Measurements from ENCODE around the gene UPP1. TPM values are rescaled to one million over a fixed set of nuclear protein-coding genes. Genes with fewer than 3 reads are reported as not detected.

Gene UPP1
- total RNA-seq, 1 experiment from 2014 or later, result 71.9 TPM

DNA sequence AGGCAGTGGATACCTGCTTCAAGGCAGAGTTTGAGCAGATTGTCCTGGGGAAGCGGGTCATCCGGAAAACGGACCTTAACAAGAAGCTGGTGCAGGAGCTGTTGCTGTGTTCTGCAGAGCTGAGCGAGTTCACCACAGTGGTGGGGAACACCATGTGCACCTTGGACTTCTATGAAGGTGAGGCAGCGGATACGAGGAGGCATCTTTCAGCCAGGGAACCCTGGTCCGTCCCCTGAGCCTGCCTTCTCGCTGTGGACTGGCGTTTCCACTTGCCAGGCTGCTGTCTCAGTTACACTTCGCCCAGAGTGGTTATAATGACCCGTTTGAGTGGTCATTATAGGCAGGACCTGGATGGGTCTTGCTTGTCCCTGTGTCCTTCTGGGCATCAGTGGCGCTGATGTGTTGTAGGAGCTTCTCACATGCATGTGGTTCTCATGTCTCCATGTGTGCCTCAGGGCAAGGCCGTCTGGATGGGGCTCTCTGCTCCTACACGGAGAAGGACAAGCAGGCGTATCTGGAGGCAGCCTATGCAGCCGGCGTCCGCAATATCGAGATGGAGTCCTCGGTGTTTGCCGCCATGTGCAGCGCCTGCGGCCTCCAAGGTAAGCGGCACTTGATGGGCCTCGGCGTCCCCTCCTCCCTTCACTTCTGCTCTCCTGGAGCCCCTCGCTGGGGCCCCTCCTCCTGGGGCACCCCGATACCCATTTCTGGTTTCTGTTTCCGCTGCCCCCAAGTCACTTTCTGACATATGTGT lies 18.0 kb downstream of the UPP1 start:
- no peak overlapping the region for H3K9ac ChIP-seq (ENCODE audit: low read length)
- no peak overlapping the region for H3K4me2 ChIP-seq (ENCODE audit: low read length)
- H3K79me2 ChIP-seq (ENCODE audit: low read length), result no peaks in the 10 kb centered on the region
- no peak for DNase-seq
- no peak overlapping the region for H3K4me3 ChIP-seq (ENCODE audit: low read length)
- ChIA-PET CTCF (no interaction called here), POLR2A (ENCODE audit: unreplicated experiment) (no interaction called here)
- no peaks in the 10 kb centered on the region for H3K27me3 ChIP-seq (ENCODE audit: low read length)
- intact Hi-C loops (cut with micrococcal nuclease), result no loop called here
- no peak overlapping the region for H2AFZ ChIP-seq (ENCODE audit: low read length)
- no peaks in the 10 kb centered on the region for H4K20me1 ChIP-seq (ENCODE audit: low read length)
- H3K9me3 ChIP-seq (ENCODE audit: low read length), result no peaks in the 10 kb centered on the region
- H3K4me1 ChIP-seq (ENCODE audit: insufficient read depth, low read length), result 0 out of 2 replicates have a peak, but pooled peaks cover 4% of the 10 kb centered on the region
- TF ChIP-seq EZH2phosphoT487 (IDR thresholded peaks at IDR 0.05; ENCODE audit: borderline replicate concordance, low read length), result no peak
- TF ChIP-seq EZH2 (IDR thresholded peaks at IDR 0.05; ENCODE audit: low read length, unreplicated experiment), result no peak
- TF ChIP-seq, protein P1, sequence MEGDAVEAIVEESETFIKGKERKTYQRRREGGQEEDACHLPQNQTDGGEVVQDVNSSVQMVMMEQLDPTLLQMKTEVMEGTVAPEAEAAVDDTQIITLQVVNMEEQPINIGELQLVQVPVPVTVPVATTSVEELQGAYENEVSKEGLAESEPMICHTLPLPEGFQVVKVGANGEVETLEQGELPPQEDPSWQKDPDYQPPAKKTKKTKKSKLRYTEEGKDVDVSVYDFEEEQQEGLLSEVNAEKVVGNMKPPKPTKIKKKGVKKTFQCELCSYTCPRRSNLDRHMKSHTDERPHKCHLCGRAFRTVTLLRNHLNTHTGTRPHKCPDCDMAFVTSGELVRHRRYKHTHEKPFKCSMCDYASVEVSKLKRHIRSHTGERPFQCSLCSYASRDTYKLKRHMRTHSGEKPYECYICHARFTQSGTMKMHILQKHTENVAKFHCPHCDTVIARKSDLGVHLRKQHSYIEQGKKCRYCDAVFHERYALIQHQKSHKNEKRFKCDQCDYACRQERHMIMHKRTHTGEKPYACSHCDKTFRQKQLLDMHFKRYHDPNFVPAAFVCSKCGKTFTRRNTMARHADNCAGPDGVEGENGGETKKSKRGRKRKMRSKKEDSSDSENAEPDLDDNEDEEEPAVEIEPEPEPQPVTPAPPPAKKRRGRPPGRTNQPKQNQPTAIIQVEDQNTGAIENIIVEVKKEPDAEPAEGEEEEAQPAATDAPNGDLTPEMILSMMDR (conservative IDR thresholded peaks at IDR 0.05; ENCODE audit: low read depth, low read length), result no peak
- no peaks in the 10 kb centered on the region for H3F3A ChIP-seq (ENCODE audit: low read length, unreplicated experiment)
- no TSS peak for BruUV-seq (replicated peaks)
- no peak overlapping the region for H3K27ac ChIP-seq (ENCODE audit: low read length)
- no peaks in the 10 kb centered on the region for H3K9me2 ChIP-seq (replicated peaks; ENCODE audit: low read length)
- ATAC-seq, result no peak
- H3K36me3 ChIP-seq (ENCODE audit: low read depth, low read length), result peaks cover 28% of the 10 kb centered on the region

DNA sequence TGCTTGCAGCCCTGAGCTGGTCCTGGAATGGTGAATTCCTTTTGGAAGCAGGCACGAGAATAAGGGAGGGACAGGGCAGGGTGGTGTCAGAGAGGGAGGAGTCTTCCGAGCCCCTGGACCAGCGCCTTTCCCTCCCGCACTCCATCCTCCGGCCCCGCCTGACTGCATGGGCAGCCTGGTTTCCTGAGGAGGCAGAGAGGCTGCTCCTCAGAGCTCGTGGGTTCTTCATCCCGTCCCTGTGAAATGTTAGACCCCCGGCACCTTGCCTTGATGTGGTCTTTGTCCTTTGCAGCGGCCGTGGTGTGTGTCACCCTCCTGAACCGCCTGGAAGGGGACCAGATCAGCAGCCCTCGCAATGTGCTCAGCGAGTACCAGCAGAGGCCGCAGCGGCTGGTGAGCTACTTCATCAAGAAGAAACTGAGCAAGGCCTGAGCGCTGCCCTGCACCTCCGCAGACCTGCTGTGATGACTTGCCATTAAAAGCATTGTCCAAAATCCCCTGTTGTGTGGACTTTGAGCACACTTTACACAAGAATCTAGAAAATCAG lies 18.9 kb downstream of the UPP1 start:
- ChIA-PET CTCF (interaction anchor here (0.6 to 1.2 kb wide), 4 partner anchors 47 to 663 kb away, joined by 3 to 4 read pairs (median 3); no protein-coding TSS in a partner anchor), POLR2A (ENCODE audit: unreplicated experiment) (interaction anchor here (0.6 kb wide), 1 partner anchor 169 kb away, joined by 3 read pairs; no protein-coding TSS in a partner anchor)
- no peaks in the 10 kb centered on the region for H3F3A ChIP-seq (ENCODE audit: low read length, unreplicated experiment)
- H3K4me1 ChIP-seq (ENCODE audit: insufficient read depth, low read length), result peaks cover 12% of the 10 kb centered on the region
- no peak overlapping the region for H3K4me3 ChIP-seq (ENCODE audit: low read length)
- DNase-seq (no peak), ATAC-seq (no peak)
- BruUV-seq (replicated peaks), result no TSS peak
- intact Hi-C loops (cut with micrococcal nuclease), result no loop called here
- TF ChIP-seq, protein P1 (conservative IDR thresholded peaks at IDR 0.05; ENCODE audit: low read depth, low read length), result no peak
- TF ChIP-seq EZH2 (IDR thresholded peaks at IDR 0.05; ENCODE audit: low read length, unreplicated experiment) (no peak), EZH2phosphoT487 (IDR thresholded peaks at IDR 0.05; ENCODE audit: borderline replicate concordance, low read length) (no peak)
- no peak overlapping the region for H2AFZ ChIP-seq (ENCODE audit: low read length)
- no peaks in the 10 kb centered on the region for H3K27me3 ChIP-seq (ENCODE audit: low read length)
- H3K4me2 ChIP-seq (ENCODE audit: low read length), result no peak overlapping the region
- peaks cover 19% of the 10 kb centered on the region for H3K36me3 ChIP-seq (ENCODE audit: low read depth, low read length)
- H3K9ac ChIP-seq (ENCODE audit: low read length), result no peak overlapping the region
- H3K9me2 ChIP-seq (replicated peaks; ENCODE audit: low read length), result no peaks in the 10 kb centered on the region
- H4K20me1 ChIP-seq (ENCODE audit: low read length), result no peaks in the 10 kb centered on the region
- no peaks in the 10 kb centered on the region for H3K79me2 ChIP-seq (ENCODE audit: low read length)
- H3K9me3 ChIP-seq (ENCODE audit: low read length), result no peaks in the 10 kb centered on the region
- no peak overlapping the region for H3K27ac ChIP-seq (ENCODE audit: low read length)

Data from PC-3 (cell line).